ENCODE results near the gene DBI.

DBI gene

DNA sequence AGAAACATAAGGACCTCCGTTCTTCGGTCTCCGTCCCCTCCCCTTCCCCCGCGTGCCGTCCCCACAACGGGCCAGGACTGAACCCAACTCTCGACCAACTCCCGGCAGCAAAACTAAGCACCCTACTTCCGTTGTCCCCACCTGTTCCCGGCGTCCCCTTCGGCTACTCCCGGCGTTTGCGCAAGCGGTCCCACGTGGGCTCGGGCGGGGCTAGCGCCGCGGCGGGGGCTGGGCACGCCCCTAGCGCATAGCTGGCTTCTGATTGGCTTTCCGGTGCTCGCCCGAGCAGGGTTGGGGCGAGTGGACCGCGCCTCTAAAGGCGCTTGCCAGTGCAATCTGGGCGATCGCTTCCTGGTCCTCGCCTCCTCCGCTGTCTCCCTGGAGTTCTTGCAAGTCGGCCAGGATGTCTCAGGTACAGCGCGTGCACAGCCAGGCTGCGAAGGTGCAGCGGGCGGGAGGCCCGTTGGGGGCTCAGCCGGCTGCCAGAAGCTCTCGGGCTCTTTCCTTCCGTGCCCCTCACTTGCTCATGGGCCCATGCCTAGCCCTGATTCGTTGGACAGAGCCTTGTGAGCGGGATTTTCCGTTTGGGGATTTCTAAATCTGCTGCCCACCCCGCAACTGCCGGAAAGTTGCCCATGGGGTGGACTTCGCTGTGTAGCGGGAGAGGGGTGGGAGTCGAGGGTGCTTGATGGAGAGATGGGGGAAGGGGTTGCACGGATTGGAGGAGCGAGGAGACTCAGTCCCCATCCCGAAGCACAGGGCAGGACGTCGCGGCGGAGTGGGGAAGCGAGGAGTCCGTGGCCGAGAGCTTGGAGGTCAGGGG lies at the start of gene DBI, which contains the start of gene C2orf76:
DBI (plus strand) TSS at position 329 of the 823 bp plus-strand sequence; CDS start at position 404, 75 bp downstream.
C2orf76 (minus strand) TSS at position 186 of the 823 bp plus-strand sequence. CDS start 26,875 bp downstream, outside the sequence.
- DNase-seq (ENCODE audit: low spot score): peak; percentile 96

DNA sequence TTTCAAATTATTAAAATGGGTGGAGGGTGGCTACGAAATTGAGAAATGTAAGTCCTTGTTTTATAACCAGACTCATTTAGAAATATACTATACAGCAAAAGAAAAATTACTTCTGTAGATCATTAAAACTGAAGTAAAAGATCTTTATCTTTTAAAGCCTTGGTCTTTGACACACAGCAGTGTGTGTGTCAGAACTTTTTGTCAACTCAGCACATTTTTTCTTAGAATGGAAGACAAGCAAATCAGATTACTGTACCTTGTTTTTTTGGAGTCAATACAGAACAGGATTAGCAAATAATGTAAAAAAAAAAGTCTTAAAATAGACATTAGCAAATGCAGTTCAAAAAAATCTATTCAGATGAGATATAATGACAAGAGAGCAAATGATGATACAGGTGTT lies 49.2 kb upstream of the DBI start:
- no peak for DNase-seq (ENCODE audit: low spot score)

DNA sequence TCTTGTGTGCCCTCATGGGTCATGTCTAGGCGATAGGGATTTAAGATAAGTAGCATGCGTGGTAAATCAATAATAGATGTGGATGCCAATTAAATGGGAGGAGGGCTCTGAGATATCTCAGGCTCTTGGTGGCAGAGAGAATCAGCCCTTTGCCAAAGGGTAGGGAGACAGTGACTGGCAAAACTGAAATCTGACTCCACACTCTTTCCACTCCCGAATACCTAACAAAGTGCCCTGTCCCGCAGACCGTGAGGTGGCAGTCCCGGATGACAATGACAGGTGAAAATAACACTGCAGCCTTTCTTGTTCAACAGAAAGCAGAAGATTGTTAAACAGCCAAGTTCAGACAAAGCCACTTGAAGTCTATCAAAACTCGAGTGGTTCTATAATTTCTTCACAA lies 47.2 kb upstream of the DBI start:
- DNase-seq (ENCODE audit: low spot score): no peak

DNA sequence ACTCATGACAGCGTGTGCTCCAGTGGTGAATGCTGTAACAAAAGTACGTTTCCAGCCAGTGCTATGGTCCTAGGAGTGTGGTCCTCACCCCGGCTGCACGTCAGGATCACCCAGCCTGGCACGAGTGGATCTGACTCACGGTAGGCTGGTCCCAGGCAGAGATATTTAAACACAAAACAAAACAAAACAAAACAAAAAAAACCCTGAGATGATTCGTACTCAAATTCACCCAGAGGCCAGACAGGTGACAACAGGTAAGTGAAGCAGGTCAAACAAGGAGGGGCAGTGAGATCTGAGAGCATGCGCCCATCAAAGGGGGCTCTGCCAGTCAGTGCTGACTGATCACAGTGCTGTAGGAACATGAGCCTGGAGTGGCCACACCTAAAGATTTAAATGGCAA lies 43.3 kb upstream of the DBI start:
- DNase-seq (ENCODE audit: low spot score): no peak

DNA sequence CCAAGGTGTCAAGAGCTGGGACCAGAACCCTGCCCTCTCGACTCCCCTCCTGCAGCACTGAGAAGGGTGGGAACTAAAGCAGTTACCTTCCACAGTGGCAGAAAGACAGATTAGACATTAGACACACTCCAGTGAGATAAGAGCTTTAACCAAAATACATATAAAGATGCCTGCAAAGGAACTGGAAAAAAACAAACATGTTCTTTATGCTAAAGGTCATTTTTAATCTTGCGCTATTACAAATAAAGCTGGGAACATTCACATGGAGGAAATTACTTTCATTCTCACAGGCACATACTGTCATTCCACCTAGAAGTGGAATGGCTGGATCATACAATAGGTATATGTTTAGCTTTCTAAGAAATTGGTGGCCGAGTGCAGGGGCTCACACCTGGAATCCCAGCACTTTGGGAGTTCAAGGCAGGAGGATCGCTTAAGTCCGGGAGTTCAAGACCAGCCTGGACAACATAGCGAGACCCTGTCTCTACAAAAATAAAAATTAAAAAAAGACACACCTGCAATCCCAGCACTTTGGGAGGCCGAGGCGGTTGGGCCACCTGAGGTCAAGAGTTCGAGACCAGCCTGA lies 42.0 kb upstream of the DBI start:
- no peak for DNase-seq (ENCODE audit: low spot score)

DNA sequence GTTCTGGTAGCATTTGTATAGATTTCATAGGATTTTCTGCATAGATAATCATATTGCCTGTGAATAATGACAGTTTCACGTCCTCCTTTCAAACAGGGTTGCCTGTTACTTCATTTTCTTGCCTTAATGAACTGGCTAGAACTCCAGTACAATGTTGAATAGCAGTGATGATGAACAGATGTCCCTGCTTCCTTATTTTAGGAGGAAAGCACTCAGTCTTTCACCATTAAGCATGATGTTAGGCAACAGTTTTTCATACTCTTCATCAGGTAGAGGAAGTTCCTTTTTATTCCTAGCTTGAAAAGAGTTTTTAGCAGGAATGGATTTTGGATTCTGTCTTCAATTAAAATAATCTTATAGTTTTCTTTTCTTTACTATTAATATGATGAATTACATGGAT lies 39.8 kb upstream of the DBI start:
- DNase-seq (ENCODE audit: low spot score): no peak

DNA sequence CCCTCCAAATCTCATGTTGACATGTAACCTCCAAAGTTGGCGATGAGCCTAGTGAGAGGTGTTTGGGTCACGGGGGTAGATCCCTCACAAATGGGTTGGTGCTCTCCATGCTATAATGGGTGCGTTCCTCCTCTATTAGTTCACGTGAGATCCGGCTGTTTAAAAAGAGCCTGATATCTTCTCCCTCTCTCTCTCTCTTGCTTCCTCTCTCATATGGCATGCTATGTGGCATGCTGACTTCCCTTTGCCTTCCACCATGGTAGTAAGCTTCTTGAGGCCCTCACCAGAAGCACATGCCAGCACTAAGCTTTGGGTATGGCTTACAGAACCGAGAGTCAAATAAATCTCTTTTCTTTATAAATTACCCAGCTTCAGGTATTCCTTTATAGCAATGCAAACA lies 39.3 kb upstream of the DBI start:
- DNase-seq (ENCODE audit: low spot score): no peak

DNA sequence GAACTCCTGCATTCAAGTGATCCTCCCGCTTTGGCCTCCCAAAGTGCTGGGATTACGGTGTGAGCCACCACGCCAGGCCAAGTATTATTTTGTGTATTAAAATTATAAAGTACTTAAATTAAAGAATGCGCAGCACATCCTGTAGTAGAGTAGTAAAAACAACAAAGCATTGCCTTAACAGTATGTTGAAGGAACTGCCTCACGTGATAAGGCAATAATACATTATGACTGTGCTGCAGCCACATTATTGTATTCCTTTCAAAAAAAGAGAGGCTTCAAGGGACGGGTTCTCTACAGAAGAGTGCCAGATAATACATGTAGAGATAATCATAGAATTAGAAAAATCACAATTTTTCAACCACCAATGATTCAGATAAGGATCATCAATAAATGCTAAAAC lies 33.8 kb upstream of the DBI start:
- no peak for DNase-seq (ENCODE audit: low spot score)

DNA sequence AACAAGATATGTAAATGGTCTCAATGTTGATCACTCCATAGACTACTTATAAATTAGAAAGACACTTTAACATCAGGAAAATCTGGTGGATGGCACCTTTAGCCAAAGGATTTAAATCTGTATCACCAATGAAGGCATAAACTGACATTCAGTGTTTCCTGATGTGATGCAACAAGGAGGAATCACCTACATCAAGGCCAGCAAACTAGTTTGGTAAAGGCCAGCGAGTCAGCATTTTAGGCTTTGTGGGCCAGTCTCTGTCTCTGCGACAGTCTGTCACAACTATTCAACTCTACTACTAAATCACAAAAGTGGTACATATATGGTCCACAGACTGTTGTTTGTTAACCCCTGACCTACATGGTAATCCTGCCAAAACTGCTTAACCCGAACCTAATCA lies 33.4 kb upstream of the DBI start:
- DNase-seq (ENCODE audit: low spot score): no peak

DNA sequence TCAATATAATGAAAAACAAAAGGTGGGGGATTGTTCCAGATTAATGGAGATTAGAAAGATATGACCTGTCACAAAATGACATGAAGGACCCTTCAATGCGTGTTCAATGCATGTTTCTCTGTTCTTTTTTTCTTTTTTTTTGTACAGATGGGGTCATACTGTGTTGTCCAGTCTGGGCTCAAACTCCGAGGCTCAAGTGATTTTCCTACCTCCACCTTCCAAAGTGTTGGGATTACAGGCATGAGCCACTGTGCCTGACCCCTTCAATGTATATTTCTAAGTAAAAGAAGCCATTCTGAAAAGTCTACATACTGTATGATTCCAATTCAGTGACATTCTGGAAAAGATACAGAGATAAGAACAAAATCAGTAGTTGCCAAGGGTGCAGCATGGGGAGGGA lies 32.9 kb upstream of the DBI start:
- DNase-seq (ENCODE audit: low spot score): no peak

DNA sequence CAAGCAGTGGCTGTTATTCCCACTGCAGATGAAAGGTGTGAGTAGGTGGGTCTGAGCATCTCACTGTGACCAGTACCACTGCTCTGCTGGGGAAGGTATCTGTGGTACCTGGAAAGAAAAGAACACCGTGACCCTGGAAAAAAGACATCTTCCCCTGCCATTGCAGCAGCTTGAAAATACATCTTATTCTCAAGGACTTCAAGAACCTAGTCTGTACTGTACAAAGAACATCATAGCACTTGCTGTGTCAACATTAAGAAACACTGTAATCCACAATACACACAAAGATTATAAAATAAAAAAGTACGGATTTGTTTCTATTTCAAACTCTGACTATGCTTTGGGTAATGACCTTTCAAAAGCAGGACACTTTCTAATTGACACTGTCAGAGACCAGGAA lies 29.0 kb upstream of the DBI start:
- DNase-seq (ENCODE audit: low spot score): no peak

DNA sequence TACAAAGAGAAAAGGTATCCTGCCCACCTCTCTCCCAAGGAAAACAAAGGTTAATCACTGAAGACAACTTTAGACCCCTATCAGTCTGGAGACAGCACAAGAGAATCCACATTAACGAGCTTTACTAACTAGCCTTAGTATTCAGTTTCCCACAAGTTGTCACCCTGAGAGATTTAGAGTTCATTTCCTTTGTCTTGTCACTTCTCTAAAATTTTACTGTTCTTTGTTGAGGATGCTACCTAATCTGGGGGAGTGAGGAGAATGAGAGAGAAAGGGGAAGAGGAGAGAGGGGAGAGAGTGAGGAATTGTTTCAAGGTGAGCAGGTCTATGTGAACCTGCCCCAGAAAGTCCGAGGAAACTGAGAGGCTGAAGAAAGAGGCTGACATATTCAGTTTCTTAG lies 28.5 kb upstream of the DBI start:
- DNase-seq (ENCODE audit: low spot score): no peak

DNA sequence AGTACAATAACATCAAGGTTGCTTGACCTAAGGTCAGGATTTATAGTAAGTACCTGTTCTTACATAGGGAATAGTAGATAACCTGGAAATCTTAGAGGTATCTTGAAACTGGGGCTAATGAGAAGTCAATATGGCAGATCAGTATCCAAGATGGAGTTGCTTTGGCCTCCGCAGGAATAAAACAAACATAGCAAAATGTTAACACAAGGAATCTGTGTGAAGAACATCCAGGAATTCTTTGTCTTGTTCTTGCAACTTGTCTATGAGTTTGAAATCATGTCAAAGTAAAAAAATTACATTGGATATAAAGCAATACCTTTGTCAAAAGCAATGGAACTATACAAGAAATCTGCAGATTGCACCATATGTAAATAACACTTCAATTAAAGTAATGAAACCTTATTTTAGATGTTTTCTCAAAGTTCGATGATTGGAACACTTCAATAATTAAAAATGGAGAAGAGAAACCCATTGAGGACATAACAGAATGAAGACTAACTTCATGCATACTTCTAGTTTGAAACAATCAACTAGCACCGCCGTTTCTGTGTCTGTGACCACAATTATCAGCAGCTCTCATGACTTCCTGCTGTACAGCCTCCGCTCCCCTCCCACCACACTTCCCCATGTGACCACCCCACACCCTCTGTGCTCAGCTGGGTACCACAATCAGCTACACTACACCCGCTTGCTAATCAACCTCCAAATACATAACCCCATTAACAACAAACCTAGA lies 27.8 kb upstream of the DBI start:
- no peak for DNase-seq (ENCODE audit: low spot score)

DNA sequence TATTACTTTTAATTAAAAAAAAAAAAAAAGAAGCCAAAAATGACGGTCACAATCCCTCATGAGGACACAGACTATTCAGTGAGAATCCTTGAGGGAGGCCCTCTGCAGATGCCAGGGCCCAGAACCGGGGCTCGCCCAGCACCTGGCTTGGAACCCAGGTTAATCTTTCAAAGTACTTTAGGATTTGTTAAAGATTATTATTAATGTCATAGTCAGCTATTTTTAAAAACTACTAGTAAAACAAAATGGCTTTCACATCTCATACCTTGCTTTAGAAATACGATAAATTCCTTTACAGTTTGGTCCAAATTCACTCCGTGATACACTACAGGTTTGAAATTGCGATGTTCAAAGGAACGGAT lies 27.2 kb upstream of the DBI start:
- no peak for DNase-seq (ENCODE audit: low spot score)

DNA sequence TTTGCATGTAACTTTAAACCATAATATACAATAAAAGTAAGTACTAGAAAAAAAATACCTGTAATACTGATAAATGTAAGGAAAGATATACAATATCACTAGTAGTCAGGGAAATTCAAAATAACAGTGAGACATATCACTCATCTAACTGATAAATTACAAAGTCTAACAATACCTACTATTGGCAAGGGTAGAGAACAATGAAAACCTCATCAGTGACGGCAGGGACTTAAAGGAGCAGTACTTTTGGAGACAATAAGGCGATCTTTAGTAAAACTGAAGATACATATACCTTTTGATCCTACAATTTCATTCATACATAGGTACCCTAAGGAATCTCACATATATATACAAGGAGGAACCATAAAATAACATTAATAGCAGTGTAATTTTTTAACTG lies 25.1 kb upstream of the DBI start:
- no peak for DNase-seq (ENCODE audit: low spot score)

DNA sequence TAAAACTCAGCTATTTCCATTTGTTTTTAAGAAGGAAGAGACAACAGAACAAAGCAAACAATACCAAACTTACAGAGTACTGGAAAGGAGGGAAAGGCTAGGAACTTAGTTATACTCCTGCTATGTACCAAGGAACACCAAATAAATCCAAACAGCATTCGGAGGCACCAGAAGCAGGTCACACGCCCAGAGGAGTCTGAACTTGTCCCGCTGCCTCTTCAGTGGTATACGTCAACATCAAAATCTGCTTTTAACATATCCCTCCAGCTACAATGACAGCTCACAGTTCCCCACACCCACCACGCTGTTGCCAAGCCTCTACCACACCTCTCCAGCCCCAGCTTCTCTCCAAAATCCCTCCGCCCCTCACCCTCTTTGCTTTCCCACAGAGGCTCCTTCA lies 17.5 kb upstream of the DBI start:
- DNase-seq (ENCODE audit: low spot score): no peak

DNA sequence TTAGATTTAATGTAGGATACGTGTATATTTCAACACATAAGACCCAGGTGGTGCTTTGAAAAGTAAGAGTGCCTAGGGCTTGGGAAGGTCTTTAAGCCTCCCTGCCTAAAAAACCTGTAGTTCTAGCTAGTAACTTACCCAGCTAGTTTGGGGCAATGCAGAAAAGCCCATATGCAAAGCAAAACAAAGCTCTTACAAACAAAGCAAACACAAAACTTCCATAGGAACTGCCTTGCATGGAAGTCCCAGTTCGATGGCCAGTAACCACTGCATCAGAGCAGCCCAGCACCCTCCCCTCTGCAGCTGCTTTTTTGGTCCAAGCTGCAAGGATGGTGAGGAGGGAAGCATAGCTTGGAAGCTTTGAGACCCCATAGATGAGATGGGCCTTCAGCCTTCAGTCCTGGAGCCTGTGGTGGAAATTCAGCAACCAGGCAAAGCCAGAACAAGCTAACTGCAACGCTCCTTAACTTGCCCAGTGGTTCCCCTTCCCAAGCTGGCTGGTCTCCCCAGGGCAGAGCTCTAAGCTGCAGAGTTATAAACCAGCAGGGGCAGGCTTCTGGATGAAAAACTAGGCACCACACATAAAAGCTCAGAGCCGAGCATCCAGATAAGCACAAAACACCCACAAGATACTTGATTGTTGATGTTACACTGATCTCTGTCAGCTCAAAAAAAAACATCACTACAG lies 16.3 kb upstream of the DBI start:
- DNase-seq (ENCODE audit: low spot score): no peak

DNA sequence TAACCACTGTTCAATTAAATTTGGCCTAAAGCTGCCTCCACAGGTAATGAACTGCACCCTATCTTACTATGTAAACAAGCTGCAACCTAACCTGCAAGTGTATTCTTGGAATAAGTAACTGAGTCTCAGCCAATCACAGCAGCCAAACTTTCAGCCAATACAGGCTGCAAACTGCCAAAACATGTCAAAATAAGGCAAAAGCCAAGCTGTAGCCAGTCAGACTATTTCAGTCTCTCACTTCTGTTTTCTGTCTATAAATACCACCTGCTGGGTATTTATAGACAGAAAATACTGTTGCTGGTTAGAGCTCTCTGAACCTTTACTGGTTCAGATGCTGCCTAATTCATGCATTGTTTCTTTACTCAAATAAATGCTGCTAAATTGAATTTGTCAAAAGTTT lies 14.4 kb upstream of the DBI start:
- no peak for DNase-seq (ENCODE audit: low spot score)

DNA sequence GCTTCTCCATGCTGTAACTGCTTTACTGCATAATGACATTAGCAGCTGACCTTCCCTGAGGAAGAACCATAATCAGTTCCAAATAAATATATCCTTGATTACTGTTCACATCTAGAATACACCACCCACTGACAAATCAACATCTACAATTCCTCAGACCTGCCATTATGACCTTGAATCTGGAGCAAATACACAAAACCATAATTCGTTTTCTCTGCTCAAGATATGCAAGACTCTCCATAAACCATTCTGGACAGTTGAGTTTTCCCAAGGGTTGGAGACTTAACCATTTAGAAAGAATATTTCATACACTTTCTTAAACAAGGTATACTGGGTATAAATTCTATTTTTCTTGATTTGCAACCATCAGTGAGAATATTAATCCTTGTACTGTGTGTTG lies 11.9 kb upstream of the DBI start:
- DNase-seq (ENCODE audit: low spot score): no peak

DNA sequence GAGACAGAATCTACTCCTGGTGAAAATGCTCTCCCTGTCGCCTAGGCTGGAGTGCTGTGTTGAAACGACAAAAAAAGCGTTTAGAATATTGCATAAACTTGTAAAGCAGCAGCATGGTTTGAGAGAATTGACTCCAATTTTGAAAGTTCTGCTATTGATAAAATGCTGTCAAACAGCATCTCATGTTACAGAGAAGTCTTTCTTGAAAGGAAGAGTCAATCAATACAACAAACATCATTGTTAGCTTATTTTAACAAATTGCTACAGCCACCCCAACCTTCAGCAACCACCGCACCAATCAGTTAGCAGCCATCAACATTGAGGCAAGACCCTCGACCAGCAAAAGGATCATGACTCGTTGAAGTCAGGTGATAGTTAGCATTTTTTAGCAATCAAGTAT lies 7.0 kb upstream of the DBI start:
- DNase-seq (ENCODE audit: low spot score): no peak

DNA sequence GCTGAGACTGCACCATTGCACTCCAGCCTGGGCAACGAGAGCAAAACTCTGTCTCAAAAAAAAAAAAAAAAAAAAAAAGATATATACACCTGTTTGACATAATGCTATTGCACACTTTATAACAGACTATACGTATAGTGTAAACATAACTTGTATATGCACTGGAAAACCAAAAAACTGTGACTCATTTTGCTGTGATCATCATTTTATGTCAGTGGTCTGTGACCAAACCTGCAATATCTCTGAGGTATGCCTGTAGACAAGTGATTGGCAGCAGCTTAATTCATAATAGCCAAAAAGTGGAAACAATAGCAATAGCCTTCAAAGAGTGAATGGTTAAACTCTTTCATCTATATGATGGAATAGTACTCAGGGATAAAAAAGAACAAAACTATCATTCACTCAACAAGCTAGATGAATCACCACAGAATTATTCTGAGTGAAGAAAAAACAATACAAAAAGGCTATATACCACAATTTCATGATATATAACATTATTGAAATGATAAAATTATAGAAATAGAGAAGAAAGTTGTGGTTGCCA lies 6.3 kb upstream of the DBI start:
- DNase-seq (ENCODE audit: low spot score): no peak

DNA sequence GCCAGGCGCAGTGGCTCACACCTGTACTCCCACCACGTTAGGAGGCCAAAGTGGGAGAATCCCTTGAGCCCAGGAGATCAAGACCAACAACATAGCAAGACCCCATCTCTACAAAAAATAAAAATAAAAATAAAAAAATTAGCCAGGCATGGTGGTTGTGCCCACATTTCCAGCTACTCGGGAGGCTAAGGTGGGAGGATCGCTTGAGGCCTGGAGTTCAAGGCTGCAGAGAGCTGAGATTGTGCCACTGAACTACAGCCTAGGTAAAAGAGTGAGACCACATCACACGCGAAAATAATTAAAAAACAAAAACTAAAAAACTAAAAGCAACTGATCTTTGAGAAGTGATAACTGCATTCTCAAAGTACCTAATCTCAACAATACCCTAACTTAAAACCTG lies 2.0 kb upstream of the DBI start:
- DNase-seq (ENCODE audit: low spot score): no peak
